ENCODE measurements around the gene RASGRF2.

- TF ChIP-seq ZBTB7A (IDR thresholded peaks at IDR 0.05; ENCODE audit: low read depth), result no peak
- no peak for TF ChIP-seq CEBPB (IDR thresholded peaks at IDR 0.05)
- no peak for TF ChIP-seq YY1 (IDR thresholded peaks at IDR 0.05; ENCODE audit: low read depth)
- no peak for TF ChIP-seq TAF1 (IDR thresholded peaks at IDR 0.05; ENCODE audit: low read depth)
- no peak for TF ChIP-seq RAD21 (IDR thresholded peaks at IDR 0.05; ENCODE audit: low read depth)
- TF ChIP-seq FOXM1 (IDR thresholded peaks at IDR 0.05; ENCODE audit: borderline replicate concordance, low read depth), result no peak
- TF ChIP-seq REST (IDR thresholded peaks at IDR 0.05; ENCODE audit: low read depth), result no peak
- no peak for TF ChIP-seq CREB1 (IDR thresholded peaks at IDR 0.05; ENCODE audit: low read depth)
- TF ChIP-seq EP300 (IDR thresholded peaks at IDR 0.05; ENCODE audit: borderline replicate concordance), result no peak
- TF ChIP-seq EGR1 (IDR thresholded peaks at IDR 0.05), result no peak
- no peak for TF ChIP-seq MAX (IDR thresholded peaks at IDR 0.05)
- no peak for TF ChIP-seq TEAD4 (IDR thresholded peaks at IDR 0.05)
- no peak for TF ChIP-seq TCF12 (IDR thresholded peaks at IDR 0.05; ENCODE audit: low read depth)
- no peak for TF ChIP-seq USF1 (IDR thresholded peaks at IDR 0.05)
Observed at GRCh38 chr5:81169924-81170323, 209.8 kb downstream of the RASGRF2 start.

All from Ishikawa (cell line).